Measurements from ENCODE around the gene LMNTD2.
"Not testable (repeated sequence)": the region's sequence is repeated elsewhere in the genome, so short reads cannot be mapped to it uniquely, and the experiment has no call there.

Gene LMNTD2

DNA sequence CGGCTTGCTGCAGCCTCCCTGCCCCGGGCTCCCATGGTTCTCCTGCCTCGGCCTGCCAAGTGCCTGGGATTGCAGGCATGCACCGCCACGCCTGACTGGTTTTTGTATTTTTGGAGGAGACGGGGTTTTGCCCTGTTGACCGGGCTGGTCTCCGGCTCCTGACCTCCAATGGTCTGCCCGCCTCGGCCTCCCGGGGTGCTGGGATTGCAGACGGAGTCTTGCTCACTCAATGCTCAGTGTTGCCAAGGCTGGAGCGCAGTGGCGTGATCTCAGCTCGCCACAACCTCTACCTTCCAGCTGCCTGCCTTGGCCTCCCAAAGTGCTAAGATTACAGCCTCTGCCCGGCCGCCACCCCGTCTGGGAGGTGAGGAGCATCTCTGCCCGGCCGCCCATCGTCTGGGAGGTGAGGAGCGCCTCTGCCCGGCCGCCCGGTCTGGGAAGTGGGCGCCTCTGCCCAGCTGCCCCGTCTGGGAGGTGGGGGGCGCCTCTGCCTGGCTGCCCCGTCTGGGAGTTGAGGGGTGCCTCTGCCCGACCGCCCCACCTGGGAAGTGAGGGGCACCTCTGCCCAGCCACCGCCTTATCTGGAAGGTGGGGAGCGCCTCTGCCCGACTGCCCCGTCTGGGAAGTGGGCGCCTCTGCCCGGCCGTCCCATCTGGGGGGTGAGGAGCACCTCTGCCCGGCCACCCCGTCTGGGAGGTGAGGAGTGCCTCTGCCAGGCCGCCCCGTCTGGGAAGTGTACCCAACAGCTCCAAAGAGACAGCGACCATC, 43.4 kb downstream of the LMNTD2 start:
- not testable (repeated sequence) for DNase-seq (ENCODE audit: low read depth in 4 of 4, low spot score in 1 of 4)

DNA sequence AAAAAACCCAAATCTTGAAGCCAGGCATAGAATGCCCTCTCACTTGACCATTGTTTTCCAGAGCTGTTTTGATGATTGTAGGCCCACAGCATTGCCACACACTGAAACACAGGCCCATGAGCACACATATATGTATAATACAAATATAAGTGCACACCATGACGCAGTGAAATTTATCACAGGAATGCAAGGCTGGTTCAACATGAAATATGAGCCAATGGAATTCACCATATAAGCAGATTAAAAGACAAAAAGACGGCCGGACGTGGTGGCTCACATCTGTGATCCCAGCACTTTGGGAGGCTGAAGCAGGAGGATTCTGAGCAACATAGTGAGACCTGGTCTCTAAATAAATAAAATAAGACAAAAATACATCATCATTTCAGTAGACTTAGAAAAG, 44.1 kb downstream of the LMNTD2 start:
- DNase-seq (ENCODE audit: low read depth in 4 of 4, low spot score in 1 of 4), result no peak

DNA sequence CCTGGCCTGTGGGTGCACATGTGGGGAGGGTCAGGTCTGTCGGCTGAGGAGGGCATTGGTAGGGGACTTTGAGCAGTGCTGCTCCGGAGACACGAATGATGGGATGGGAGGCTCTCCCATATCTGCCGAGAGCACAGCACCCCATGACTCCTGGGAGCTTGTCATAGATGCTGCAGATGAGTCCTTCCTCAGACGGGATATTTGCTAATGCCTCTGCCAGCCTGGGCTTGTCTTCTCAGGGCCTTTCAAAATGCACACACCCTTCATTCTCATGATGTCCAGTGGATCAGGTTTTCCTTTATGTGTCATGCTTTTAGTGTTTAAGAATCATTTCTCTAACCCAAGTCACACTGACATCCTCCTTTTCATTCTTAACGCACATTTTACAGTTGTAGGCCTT, 45.4 kb downstream of the LMNTD2 start:
- DNase-seq (ENCODE audit: low read depth in 4 of 4, low spot score in 1 of 4), result no peak

DNA sequence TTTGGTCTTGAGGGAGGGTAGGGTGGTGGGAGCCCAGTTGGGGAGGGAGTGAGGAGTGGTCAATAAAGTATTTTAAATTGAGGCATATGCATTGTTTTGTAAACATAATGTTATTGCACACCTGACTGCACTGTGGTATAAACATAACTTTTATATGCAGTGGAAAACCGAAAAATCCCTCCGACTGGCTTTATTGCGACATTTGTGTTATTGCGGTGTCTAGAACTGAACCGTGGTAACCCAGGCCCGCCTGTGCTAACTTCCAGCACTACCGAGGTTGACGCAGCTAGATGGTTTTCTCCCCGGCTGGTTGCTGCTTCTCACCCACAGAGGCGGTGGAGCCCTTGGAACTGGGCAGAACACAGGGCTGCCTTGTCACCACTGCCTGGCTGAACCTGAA, 45.9 kb downstream of the LMNTD2 start:
- no peak for DNase-seq (ENCODE audit: low read depth in 4 of 4, low spot score in 1 of 4)

DNA sequence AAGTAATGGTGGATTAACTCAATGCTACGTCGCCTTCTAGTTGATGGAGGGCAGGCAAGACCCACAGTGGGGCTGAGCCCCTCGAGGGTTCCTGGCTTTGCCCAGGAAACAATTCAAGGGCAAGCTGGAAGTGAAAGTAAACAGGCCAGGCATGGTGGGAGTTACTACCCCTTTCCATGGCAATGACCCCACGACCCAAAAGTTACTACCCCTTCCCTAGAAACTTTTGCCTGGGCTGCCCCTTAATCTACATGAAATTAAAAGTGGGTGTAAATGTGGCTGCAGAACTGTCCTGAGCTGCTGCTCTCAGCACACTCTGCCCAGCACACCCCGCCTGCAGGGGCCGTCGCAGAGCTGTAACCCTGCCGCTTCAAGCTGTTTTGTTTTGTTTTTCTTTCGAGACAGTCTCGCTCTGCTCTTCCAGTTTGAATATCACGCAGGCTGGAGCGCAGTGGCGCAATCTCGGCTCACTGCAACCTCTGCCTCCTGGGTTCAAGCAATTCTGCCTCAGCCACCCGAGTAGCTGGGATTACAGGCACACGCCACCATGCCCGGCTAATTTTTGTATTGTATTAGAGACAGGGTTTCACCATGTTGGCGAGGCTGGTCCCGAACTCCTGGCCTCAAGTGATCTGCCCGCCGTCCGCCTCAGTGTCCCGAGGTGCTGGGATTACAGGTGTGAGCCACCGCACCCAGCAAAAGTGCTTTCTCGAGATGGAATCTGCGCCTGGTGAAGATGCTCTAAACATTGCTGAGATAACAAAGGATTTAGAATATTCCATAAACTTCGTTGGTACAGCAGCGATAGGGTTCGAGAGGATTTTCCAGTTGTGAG, 47.6 kb downstream of the LMNTD2 start:
- DNase-seq (ENCODE audit: low read depth in 4 of 4, low spot score in 1 of 4), result no peak

DNA sequence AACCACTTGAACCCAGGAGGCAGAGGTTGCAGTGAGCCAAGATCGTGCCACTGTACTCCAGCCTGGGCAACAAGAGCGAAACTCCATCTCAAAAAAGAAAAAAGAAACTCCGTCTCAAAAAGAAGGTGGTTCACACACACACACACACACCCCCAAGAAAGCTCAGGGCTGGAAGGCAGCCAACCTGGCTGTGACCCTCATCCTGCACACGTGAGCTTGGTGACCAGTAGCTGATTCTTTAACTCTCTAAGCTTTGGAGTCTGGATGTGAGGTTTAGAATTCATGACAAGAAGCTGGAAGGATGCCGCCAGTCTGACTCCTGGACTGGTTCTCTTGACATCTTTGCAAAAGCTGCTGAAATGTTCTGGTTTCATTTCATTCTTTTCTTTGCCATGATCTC, 51.6 kb downstream of the LMNTD2 start:
- no peak for DNase-seq (ENCODE audit: low read depth in 4 of 4, low spot score in 1 of 4)

DNA sequence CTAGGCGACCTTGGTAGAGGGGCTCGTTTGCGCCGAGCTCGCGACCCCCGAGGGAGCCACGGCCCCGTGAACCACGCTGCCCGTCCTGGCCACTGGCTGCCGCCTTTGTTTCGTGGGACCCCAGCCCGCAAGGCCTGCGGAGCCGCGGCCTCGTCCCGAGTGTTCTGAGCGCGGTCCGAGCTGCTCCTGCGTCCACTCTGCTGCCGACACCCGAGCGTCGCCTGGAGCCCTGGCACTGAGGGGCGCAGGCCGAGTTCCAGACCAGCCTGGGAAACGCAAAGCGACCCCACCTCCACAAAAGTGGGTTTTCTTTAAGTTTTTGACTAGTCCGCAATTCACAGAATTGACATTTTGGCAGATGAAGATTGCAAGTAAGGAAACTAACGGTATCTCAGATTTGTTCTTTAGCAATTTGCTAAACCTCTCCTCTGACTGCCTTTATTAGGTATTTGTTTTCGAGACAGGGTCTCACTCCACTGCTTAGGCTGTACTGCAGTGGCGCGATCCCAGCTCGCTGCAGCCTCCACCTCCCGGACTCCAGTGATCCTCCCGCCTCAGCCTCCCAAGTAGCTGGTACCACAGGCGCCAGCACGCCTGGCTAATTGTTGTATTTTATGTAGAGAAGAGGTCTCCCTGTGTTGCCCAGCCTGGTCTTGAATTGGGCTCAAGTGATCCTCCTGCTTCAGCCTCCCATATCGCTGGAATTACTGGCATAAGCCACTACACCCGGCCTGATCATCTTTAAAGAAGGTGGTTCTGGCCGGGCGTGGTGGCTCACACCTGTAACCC, 52.6 kb downstream of the LMNTD2 start:
- DNase-seq (ENCODE audit: low read depth in 4 of 4, low spot score in 1 of 4), result no peak

DNA sequence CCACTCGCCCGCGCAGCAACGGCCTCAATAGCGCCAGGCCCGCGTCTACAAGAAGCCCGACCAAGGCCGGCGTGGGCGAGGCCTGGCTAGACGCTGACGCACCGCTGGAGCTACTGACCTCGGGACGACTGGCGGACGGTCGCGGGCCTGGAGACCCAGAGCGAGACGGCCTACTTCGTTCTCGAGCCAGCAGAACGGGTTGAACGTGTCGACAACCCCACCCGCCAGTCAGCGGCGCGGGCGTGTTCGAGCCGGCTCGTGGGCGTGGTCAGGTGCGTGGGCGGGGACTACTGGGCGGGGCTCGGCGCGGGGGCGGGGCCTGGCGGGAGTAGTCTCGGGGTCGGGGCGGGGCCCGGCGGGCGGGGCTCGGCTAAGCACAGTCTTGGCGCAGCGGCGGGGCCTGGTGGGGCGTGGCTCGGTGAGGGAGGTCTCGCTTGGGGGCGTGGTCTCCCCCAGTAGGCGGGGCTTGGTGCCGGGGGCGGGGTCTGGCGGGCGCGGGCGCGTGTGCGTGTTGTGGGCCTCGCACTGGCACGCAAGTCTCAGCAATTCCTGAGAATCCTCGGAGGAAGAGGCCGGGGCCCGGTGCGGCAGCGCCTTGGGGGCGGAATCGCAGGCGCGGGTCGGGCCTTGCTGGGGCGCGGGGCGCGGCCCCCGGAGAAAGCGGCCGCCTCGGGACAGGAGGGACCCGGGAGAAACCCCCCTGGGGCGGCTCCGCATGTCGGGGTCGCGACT, 53.4 kb downstream of the LMNTD2 start, which contains the start of gene RNH1:
RNH1 (minus strand) TSS at position 248 of the 732 bp plus-strand sequence. CDS start 5,080 bp downstream, outside the sequence.
- peak; percentile 99 to 100 (median 100) for DNase-seq (ENCODE audit: low read depth in 4 of 4, low spot score in 1 of 4)

DNA sequence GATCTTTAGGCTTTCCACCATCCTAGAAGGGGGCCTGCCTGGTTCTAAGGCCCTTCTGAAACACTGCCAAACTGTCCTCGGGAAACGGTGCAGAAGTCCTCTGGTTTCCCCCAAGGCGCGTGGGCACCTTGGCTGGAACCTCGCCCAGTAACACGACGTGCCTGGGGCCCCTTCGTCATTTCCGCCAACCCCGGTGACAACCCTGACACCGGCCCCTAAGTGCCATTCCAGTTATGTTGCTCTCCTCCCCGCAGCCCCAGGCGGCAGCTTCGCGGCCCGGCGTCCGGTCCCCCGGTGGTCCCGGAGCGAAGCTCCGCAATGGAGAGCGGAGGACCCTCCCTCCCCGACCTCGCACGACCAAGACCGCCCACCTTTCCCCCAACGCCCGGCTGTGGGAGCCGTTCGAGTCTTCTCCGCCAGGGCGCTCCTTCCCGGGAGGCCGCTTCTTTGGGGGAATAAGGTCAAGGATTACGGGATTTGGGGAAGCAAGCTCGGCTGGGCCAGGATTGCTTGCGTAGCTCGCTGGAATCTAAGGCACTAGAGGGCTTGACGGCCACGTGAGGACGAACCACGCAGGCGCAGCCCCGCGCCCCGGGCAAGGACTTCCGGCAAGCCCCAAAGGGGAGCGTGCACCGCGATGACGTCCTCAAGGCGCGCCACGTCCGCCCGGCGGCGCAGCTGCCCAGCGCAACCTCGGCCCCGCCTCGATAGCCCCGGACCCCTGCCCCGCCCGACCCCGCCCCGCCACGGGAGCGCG, 54.1 kb downstream of the LMNTD2 start:
- peak; percentile 92 to 97 (median 95) for DNase-seq (ENCODE audit: low read depth in 4 of 4, low spot score in 1 of 4)

DNA sequence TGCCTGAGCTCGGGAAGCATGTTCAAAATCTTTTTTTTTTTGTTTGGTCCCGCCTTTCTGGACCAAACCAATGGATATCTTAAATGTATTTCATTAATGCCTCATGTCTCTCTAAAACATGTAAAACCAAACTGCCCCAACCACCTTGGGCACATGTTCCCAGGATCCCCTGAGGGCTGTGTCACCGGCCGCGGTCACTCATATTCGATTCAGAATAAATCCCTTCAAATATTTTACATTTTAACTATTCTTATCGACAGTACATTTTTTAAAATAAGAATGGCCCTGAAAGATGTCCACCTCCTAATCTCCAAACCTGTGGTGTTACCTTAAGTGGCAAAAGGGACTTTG, 55.6 kb downstream of the LMNTD2 start:
- DNase-seq (ENCODE audit: low read depth in 4 of 4, low spot score in 1 of 4), result no peak

All from stimulated activated CD4-positive, alpha-beta T cell treated with anti-CD3 and anti-CD28 coated beads, Interleukin-1b, Interleukin-23, amount 100 ng/mL, for 24 hours (primary cell).